ENCODE measurements around the gene TC2N.
A peak's percentile ranks its signal among the peaks of the same experiment; 100 is the strongest.

Gene TC2N

GRCh38 chr14:91867316-91867988 lies at the start of gene TC2N:
Gene TC2N, minus strand, starts transcription at chr14:91867536. Its CDS starts 53,767 bp downstream, at chr14:91813769.
- no peak for DNase-seq (ENCODE audit: low spot score)

GRCh38 chr14:91912035-91912434 lies 44.7 kb upstream of the TC2N start:
- TF ChIP-seq CTCF (IDR thresholded peaks at IDR 0.05; ENCODE audit: extremely low read depth, missing control alignments) = no peak
- no peak for DNase-seq (ENCODE audit: low spot score)

More at GRCh38 chr14:91867316-91867988, at the start of gene TC2N:
- TF ChIP-seq CTCF (IDR thresholded peaks at IDR 0.05; ENCODE audit: extremely low read depth, missing control alignments) = no peak

DNA sequence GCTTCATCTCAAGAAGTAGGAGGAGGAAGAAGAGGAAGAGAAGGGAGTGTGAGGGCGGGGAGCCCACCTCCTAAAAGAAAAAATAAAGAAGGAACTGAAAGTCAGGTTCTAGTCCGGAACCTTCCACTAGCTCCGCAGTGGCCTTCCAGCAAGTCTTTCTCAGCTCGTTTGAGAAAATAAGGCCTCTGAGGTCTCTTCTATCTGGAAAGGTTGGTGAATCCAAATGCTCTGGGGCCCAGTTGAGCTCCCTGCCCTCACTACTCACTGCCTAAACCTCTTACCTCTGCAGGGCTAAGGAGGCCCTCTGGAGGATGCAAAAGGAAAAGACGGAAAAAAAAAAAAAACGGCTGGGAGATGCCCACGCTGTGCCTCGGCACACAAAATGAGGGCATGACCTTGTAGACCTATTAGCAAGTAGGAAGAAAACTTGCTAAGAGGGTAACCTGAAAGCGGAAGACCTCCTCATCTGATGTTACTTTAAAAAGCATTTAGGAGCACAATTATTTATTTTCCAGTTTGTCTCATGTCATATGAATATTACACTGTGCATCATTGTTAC lies 44.2 kb upstream of the TC2N start:
- TF ChIP-seq CTCF (IDR thresholded peaks at IDR 0.05; ENCODE audit: extremely low read depth, missing control alignments) = no peak
- DNase-seq (ENCODE audit: low spot score) = peak; percentile 46

DNA sequence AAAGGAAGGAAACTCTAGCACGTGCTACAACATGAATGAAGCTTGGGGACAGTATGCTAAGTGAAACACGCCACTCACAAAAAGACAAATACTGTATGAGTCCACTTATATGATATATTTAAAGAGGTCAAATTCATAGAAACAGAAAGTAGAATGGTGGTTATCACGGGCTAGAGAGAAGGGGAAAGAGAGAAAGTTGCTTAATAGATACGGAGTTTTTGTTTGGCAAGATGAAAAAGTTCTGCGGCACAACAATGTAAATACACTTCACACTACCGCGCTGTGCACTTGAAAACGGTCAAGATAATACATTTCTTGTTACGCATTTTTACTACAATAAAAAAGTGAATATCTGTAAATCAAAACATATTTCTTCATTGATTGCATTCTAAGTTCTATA lies 42.9 kb upstream of the TC2N start:
- no peak for DNase-seq (ENCODE audit: low spot score)
- no peak for TF ChIP-seq CTCF (IDR thresholded peaks at IDR 0.05; ENCODE audit: extremely low read depth, missing control alignments)

DNA sequence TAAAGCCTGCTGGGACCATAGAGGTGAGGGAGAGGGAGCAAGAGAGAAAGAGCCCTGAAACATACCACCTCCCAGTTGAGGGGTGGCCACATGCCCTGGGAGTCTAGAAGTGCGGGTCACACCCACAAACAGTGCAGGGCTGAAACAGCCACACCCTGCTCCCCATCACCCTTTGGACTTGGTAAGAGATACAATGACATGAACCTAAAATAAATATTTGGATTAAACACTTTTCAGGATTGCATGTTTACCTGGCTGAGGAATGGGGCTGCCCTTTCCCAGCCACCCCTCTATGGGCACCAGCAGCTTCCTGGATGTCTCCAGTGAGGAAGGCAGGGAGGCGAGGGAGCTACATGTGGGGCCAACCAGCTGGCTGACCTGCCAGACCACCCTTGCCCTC lies 39.0 kb upstream of the TC2N start:
- TF ChIP-seq CTCF (IDR thresholded peaks at IDR 0.05; ENCODE audit: extremely low read depth, missing control alignments) = no peak

GRCh38 chr14:91904956-91905645 lies 37.8 kb upstream of the TC2N start:
- no peak for DNase-seq (ENCODE audit: low spot score)
- TF ChIP-seq CTCF (IDR thresholded peaks at IDR 0.05; ENCODE audit: extremely low read depth, missing control alignments) = no peak

More for the DNA sequence above, 39.0 kb upstream of the TC2N start:
- no peak for DNase-seq (ENCODE audit: low spot score)

DNA sequence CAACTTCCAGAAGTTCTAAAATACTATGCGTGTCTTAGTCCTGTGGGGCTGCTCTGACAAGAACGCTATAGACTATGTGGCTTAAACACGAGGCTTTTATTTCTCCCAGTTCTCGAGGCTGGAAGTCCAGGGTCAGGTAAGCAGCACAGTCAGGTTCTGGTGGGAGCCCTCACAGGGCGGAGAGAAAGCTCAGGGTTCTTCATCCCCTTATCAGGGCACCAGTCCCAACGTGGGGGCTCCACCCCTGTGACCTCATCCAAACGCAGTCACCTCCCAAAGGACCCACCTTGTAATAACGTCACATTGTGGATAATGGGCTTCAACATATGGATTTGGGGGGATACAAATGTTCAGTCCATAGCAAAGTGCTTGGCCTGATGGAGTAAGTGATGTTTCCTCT lies 37.1 kb upstream of the TC2N start:
- no peak for TF ChIP-seq CTCF (IDR thresholded peaks at IDR 0.05; ENCODE audit: extremely low read depth, missing control alignments)
- DNase-seq (ENCODE audit: low spot score) = no peak

All from GM20000 (cell line).